Globus pallidus (tissue), 1 donor: ENCODE results near the gene NYNRIN.
"Not testable (repeated sequence)": the region's sequence is repeated elsewhere in the genome, so short reads cannot be mapped to it uniquely, and the experiment has no call there.

ENCODE experiments used
- DNase-seq: peaks from one replicate; pipeline ENCODE4 v3.0.0-alpha.2; 2015; ENCODE audit warnings: low spot score

The NYNRIN gene

DNA sequence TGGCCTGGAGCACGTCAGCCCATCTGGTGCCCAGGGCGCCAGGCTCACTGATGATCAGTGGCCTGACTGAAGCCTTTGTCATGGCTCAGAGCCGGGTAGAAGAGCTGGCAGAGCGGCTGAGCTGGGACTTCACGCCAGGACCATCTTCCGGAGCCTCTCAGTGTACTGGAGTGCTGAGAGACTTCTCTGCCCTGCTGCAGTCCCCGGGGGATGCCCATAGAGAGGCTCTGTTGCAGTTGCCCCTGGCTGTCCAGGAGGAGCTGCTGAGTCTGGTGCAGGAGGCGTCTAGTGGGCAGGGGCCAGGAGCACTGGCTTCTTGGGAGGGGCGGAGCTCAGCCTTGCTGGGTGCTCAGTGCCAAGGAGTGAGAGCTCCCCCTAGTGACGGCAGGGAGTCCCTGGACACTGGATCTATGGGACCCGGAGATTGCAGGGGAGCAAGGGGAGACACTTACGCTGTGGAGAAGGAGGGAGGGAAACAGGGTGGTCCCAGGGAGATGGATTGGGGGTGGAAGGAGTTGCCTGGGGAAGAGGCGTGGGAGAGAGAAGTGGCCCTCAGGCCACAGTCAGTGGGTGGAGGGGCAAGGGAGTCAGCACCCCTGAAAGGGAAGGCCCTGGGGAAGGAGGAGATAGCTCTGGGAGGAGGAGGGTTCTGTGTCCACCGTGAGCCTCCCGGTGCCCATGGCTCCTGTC lies 32.9 kb downstream of the NYNRIN start:
- peak; percentile 63 for DNase-seq

DNA sequence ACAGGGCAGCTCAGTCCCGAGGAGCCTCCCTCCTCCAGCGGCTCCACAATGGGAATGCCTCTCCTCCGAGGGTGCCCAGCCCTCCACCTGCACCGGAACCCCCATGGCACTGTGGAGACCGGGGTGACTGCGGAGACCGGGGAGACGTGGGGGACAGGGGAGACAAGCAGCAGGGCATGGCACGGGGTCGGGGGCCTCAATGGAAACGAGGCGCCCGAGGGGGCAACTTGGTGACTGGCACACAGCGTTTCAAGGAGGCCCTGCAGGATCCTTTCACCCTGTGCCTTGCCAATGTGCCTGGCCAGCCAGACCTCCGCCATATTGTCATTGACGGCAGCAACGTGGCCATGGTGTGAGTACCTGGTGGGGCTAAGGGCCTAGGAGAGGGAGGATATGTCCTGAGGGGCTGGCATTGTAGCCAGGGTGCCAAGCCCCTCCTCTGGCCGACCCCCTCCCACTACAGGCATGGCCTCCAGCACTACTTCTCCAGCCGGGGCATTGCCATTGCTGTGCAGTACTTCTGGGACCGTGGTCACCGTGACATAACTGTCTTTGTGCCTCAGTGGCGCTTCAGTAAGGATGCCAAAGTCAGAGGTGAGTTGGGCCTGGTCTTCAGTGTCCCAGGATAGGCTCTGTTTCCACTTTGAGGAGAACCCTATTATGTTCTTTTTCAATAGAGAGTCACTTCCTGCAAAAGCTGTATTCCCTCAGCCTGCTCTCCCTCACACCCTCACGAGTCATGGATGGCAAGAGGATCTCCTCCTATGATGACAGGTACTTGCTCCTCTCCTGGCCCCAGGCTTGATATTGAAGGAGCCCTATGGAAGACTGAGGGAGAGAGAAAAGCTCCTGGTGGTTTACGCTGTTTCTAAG lies 33.7 kb downstream of the NYNRIN start:
- no peak for DNase-seq

DNA sequence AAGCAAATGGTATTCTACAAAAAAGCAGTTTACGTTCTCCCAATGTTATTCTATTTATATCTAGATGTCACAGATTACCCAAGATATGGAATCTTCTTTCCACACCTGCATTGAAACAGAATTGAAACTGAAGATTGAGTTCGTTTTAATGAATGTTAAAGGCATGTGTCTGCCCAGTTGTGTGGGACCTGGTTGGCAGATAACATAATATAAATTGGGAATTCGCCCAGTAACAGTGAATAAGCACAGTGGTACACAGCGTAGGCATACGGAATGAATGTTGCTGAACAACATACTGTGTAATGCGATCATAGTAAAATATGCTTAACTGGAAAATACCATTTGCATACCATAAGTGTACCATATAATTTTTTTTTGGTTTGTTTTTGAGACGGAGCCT lies 35.2 kb downstream of the NYNRIN start:
- DNase-seq, result no peak

DNA sequence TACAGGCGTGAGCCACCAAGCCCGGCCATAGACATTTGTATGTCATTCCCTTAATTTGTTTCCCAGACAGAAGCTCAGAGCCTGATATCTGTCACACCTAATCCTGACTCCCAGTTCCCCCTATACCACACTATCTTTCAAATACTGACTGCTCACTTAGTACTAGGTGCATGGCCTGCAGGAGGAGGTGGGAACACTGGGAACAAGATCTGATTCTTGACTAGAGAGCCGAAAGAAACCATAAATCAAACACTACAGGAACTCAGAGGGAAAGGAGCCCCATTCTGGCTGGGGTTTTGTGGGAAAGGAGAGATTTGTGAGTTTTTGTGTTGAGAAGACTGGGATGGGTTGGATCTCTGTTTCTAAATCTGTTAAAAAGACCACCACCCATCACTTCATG lies 35.9 kb downstream of the NYNRIN start:
- no peak for DNase-seq

DNA sequence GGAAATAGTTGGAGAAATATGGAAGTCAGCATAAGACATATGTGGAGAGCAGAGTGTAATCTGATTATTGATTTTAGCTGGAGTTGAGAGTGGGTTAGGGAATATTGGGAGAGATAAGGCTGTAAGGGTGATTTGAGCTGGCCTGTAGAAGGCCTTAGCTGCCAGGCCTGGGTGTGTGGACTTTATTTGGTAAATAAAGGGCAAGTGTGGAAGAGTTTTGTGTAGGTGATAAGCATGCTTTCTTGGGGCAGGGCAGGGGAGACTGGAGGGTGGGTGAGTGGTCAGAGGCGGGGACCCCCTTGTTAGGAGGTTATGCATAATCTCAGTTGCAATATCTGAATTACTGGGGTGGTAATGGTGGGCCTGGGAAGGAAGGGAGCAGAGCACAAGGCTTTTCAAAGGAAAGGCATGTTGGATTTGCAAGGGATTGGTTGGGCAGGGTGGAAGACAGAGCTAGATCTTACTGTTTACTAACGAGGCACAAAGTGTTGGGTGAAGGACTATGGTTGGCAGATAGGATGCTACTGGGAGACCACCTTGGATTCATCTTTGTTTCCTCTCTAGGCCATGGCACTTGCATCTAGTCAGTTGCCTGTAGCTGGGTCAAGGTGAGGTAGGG lies 36.5 kb downstream of the NYNRIN start:
- DNase-seq, result no peak

DNA sequence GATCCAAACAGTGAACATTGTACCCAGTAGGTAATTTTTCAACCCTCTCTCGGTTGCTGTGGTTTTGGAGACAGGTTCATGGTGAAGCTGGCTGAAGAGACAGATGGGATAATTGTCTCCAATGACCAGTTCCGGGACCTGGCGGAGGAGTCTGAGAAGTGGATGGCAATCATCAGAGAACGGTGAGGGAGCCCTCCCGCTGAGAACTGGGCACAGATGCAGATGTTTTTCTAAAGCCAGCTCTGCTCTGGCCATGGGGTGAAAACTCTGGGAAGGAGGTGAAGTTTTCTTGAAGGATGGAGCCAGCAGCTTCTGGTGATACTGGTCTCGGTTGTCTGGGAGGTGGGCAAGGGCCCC lies 37.2 kb downstream of the NYNRIN start:
- DNase-seq, result no peak

DNA sequence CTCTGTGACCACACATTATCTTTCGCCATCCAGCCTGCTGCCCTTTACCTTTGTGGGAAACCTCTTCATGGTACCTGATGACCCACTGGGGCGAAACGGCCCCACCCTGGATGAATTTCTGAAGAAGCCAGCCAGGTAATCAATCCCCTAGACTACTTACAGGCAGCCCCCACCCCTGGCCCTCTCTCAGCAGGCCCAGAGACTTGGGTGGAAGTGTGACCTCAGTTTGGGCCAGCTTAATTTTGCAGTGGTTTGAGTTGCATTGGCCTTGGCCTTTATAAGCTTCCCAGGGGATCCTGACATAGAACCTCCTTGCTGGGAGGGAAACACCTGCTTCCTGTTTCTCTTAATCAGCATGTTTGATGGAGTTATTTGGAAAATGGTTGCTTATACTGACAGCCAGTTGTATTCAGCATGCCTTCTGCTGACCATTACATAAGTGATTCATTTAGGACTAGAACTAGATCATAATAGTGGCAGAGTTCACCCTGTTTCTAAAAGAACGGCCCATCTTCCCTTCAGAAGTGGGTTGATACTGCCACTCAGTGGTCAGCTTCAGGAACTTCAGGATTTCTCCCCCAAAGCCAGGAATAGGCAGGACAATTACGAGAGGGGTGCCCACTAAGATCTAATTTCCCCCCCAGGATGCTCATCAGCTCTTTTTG lies 37.7 kb downstream of the NYNRIN start:
- peak; percentile 68 for DNase-seq

DNA sequence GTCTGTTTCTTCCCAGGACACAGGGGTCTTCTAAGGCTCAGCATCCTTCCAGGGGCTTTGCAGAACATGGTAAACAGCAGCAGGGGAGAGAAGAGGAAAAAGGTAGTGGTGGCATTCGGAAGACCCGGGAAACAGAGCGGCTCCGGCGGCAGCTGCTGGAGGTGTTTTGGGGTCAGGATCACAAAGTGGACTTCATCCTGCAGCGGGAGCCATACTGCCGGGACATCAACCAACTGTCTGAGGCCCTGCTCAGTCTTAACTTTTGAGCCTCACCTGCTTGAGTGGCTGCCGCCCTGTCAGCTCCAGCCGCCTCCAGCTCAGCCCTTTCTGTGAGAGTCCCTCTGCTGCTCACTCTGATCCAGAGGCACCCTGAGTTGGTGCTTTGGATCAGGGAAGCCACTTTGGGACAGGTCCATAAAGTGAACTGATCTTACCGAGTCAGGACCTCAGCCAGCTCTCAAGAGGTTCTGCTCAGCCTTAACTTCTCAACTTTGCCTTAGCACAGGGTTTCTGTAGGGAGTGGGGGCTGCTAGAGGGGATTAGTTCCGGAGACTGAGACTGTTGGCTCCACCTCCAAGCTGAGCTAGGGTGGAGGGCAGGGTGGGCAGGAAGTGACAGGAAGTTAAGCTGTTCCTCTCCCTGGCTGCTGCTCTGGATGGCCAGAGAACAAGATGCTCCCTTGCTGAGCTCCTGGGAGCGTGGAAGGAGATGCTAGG lies 38.4 kb downstream of the NYNRIN start:
- DNase-seq, result no peak

DNA sequence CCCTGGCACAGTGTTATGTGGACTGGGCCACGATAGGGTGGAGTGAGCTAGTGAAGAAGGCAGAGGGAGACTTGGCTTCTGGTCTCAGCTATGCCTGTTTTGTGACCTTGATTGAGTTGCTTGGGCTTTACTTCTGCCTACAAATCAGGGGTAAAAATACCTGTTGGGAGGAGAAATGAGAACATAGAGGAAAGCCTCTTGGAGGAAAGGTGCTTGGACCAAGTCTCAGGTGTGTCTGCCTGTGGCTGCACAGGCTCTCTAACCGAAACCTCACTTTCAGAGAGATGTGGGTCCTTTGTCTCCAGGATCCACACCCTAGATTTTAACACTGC lies 38.9 kb downstream of the NYNRIN start:
- no peak for DNase-seq

DNA sequence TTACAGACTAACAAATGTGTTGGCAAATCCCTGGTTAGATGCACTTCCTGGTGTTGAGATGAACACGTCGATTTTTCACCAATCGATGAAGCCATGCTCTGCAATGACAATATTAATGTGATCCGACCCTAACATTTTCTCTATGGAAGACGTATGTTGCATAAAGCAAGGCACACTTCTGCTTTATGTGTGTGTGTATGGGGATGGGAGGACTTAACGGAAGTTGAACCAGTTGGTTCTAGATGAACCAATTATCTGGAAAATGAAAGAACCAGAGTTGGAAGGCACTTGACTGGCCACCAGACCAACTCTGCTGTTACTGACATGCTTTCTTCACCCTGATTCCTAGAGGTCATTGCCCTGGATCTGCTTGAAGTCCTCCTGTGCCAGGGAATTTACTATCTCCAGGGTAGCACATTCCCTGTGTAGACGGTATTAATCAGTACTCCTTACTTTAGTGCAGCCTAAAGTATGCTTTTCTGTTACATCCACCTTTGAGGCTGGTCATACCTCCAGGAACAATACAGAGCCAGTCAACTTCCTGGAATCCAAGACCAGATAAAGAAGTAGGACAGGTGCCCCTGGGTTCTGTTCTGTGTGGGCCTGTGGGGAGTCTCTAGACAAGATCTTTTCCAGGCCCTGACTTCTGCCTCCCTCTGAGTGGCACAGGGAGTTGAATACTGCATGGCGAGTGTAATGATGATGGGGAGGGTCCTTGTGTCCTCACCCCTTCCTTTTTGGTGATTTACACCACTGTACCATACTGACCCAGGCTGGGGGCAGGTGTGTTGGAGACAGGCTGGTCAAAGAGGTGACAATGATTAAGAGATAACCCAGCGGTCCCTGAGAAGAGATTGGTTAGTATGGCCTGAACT lies 39.7 kb downstream of the NYNRIN start:
- DNase-seq, result no peak

DNA sequence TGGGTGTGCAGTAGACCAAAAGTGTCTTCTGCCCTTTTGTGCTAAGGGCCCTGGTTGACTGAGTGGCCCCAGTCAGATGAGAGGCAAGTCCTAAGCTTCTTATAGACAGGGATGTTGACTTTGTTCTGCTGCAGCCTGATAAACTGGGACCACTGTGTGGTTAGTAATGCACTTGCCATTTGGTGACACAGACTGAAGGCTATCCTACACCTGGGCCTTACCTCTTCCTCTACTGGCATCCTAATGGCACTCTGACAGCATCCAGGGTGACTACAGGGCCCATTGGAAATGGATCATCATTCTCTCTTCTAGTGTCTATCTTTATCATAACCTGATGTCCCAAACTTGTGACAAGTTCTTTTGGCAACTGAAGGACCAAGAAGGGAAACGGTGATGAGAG lies 40.5 kb downstream of the NYNRIN start:
- DNase-seq, result no peak

DNA sequence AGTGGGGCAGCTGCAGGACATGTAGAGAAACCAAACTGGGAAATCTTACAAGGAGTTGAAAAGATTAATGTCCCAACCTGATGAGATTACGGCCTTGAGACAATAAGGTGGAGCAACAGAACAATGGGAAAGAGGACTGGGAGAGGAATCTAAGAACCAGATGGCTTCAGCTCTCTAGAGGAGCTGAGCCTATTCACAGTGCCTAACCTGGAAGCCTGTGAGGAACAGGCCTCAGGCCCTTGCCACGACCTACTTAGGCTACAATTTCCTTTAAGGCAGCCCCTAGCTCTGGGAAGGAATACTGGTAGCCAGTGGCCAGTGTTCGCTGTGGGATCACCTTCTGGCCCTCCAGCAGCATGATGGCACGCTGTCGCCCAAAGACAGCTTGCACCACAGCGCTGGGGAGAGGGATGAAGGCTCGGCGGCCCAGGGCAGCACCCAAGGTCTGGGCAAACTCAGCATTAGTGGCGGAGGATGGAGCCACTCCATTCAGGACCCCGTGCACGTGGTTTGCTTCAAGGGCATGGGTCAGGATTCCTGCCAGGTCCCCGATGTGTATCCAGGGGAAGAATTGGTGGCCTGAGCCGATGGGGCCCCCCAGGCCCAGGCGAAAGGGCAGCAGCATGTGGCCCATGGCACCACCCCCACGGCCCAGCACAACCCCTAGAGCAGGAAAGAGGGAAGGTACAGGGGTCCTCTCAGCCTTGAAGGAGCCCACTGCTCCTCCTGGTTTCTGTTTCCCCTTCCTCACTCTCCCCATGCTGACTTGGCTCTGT lies 41.2 kb downstream of the NYNRIN start:
- DNase-seq, result no peak

DNA sequence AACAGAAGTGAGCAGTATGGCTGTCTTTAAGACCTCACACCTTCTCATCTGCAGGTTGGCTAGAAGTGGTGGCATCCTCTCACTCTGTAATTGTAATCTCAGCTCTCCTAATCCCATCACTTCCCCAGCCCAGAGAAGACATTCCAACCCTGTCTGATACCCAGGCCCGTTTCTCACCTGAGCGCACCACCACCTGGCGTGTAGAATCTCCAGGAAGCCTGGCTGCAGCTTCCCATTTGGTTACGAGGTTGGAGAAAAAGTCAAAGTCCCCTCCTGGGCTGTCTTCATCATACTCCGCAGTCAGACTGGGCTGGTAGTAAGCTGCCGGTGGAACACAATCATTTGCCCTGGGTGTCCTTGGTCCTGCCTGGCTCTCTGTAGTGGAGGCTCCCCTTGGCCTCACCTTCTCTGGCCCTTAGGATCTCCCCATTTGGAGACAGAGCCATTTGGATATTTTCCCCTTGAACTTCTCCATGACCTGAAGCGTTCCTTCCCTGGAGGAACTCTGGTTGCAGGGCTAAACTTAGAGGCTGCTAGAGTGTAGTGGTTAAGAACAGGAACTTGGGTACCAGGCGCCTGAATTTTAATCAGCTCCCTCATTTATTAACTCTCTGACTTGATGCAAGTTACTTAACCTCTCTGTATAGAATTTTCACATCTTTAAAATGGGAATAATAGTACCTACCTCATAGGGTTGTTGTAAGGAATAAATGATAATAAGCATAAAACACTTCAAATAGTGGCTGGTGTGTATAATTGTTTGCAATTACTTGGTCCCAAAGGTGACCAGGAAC lies 42.0 kb downstream of the NYNRIN start:
- no peak for DNase-seq

DNA sequence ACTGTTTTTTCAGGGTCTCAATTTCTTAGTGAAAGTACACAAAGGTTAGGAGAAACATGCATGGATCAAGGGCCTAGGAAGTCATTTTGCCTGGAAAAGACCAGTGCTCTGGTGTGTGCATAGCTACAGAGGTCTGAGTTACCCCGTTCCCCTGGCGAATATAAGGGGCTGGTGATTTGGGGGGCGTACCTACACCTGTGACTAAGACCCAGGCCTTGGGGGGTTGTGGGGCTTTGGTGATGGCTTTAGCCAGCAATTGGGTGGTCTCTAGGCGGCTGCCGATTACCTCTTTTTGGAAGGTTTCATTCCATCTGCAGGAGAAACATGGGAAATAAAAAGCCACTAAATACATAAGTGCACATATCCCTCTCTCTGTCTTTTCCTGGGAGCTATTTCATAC lies 42.7 kb downstream of the NYNRIN start:
- DNase-seq, result no peak

DNA sequence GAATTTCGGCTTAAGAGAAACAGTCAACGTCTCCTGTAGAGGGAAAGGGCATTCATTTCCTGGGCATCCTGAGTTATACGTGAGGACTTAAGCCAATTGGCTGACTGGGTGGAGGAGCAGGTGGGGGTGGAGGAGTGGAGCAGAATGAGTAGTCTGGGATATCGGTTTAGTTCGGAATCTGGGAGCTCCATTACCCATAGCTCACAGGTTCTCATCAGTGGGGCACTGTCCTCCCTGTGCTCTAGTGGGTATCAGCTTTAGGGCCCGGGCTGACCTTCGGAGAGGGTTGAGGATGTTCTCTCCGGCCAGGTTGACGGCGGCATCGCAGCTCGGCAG lies 43.1 kb downstream of the NYNRIN start:
- no peak for DNase-seq

DNA sequence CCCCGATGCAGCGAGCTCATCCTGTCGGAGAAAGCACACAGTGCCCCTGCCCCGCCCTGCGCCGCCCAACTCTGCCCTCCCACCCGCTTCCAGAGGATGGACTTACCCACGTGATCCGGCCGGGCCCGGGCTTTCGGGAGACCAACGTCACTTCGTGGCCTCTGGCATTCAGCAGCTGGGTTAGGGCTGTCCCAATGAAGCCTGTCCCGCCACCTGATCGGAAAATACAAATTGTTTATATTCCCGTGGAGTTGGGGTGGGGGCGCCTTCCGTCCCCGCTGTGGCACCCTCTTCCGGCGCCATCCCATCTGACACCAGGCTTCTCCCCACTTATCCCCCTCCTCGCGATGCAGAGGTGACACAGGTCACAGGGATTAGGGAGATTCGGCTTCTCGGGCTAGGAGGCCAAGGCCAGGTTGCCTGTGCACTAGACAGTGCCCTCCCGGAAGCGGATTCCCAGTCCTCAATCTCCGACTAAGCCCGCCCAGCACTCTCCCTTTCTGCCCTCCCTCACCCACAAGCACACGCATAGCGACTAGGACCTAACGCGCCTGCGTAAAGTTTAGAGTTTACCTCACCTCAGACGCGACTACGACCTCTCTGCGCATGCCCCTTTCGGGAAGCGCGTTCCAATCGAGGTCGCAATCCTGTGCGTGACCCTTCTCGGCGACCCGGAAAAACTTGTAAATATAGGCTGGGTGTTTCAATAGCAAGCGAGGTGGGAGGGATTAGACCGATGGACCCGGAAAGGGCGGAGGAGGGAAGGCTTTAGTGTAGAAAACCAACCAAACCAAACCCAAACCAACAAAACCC lies 43.6 kb downstream of the NYNRIN start, which contains the start of gene SDR39U1:
SDR39U1 (minus strand) TSS at position 537 of the 813 bp plus-strand sequence; CDS start at position 530, 7 bp downstream.
- peak; percentile 99 for DNase-seq

DNA sequence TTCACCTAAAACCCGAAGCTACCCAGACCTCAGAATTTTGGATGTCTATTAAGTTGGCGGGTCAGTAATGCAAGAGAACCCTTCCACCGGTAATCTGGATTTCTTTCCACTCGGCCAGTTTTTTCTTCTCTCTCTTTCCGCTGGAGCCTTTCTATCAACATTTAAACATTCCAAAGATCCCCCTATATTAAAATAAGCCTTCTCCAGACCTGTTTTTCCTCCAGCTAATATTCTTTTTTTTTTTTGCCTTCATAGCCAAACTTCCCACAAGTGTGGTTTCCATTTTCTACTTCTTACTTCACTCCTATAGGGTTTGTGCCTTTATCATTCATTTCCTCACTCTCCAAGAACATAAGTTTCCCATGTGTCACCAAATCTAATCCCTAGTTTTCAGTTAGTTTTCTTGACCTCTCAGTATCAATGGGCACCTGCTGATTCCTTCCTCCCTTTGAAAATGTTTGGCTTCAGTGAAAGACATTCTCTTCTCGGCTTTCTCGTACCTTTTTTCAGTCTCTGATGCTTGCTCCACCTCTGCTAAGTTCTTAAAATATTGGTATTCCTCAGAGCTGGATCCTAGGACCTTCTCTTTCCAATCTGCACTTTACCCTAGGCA lies 44.4 kb downstream of the NYNRIN start:
- DNase-seq, result no peak

DNA sequence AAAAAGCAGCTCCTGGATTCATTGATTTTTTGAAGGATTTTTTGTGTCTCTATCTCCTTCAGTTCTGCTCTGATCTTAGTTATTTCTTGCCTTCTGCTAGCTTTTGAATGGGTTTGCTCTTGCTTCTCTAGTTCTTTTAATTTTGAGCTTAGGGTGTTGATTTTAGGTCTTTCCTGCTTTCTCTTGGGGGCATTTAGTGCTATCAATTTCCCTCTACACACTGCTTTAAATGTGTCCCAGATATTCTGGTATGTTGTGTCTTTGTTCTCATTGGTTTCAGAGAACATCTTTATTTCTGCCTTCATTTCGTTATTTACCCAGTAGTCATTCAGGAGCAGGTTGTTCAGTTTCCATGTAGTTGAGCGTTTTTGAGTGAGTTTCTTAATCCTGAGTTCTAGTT lies 52.0 kb downstream of the NYNRIN start:
- DNase-seq, result not testable (repeated sequence)
